Bronchial epithelial cell (primary cell): ENCODE data around the gene CMAS. TPM values are rescaled to one million over a fixed set of nuclear protein-coding genes. Genes with fewer than 3 reads are reported as not detected.
A peak's percentile ranks its signal among the peaks of the same experiment; 100 is the strongest.
"Not testable (repeated sequence)": the region's sequence is repeated elsewhere in the genome, so short reads cannot be mapped to it uniquely, and the experiment has no call there.

Source experiments
- DNase-seq: peaks from one replicate; pipeline ENCODE4 v3.0.0-alpha.2; 2010; ENCODE audit warnings: low read depth
- FAIRE-seq: peaks from 2 replicates; lab custom pipeline; 2011; peaks lifted over from hg19 to GRCh38; lab: Jason Lieb, UNC
- H3K27me3 ChIP-seq: 2 replicates; pipeline ENCODE4 v1.5.1; 2011; ENCODE audit warnings: low read length; ENCODE audit not compliant: control insufficient read depth, insufficient read depth
- H3K36me3 ChIP-seq: 2 replicates; pipeline ENCODE4 v1.5.1; 2011; ENCODE audit warnings: low read length; ENCODE audit not compliant: control insufficient read depth, insufficient read depth
- H3K4me3 ChIP-seq: 2 replicates; pipeline ENCODE4 v1.5.1; 2011; ENCODE audit warnings: mild to moderate bottlenecking, low read depth, low read length, control low read depth
- total RNA-seq: library from RNA; depleted of rRNA; stranded (reverse); fragments of >200 nt; gene quantifications from 2 replicates; pipeline ENCODE4 v1.2.1, GENCODE V29; 2014
- TF ChIP-seq, protein P1 (sequence below): IDR thresholded peaks from 2 replicates; pipeline ENCODE4 v1.5.1; 2011; ENCODE audit warnings: mild to moderate bottlenecking, moderate library complexity, low read length, control low read depth, inconsistent platforms; ENCODE audit not compliant: insufficient read depth, severe bottlenecking

Gene CMAS
- total RNA-seq, 1 donor from 2014 or later, result 26.6 TPM

DNA sequence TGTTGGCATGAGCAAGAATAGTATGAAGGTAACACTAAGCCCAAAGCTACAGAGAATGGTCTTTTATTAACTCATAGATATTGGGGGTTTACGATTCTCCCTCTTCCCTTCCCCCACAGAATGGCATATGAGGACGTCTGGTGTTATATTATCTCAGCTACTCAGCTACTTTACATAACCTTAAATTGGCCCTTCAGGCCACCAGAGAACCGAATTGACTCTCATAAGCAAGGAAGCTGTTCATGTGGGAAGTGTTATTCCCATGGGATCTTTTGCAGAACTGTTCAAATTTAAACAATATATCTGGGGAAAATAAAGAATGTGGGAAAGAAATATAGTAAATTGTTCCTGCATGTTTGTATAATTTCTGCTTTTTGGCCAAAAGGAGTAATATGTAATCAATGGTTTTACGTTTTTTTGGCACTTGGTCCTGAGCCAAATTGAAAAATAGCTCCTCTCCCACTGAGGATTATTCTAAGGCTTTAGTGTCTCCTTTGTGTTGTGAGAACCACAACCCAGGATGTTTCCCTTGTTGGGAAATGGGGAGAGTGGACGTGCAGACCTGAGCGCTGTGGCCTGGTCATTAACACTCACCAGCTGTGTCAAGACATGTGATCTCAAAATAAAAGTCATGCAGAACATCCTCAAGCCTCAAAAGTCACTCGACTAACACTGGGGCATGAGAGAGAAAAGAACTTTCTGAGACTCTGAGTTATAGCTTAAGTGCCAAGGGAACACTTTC, 31.8 kb upstream of the CMAS start:
- TF ChIP-seq, protein P1, sequence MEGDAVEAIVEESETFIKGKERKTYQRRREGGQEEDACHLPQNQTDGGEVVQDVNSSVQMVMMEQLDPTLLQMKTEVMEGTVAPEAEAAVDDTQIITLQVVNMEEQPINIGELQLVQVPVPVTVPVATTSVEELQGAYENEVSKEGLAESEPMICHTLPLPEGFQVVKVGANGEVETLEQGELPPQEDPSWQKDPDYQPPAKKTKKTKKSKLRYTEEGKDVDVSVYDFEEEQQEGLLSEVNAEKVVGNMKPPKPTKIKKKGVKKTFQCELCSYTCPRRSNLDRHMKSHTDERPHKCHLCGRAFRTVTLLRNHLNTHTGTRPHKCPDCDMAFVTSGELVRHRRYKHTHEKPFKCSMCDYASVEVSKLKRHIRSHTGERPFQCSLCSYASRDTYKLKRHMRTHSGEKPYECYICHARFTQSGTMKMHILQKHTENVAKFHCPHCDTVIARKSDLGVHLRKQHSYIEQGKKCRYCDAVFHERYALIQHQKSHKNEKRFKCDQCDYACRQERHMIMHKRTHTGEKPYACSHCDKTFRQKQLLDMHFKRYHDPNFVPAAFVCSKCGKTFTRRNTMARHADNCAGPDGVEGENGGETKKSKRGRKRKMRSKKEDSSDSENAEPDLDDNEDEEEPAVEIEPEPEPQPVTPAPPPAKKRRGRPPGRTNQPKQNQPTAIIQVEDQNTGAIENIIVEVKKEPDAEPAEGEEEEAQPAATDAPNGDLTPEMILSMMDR, result no peak
- FAIRE-seq, result no peak
- Histone ChIP-seq H3K27me3 (no peaks in the 10 kb centered on the region), H3K4me3 (no peak overlapping the region), H3K36me3 (no peaks in the 10 kb centered on the region)
- DNase-seq, result no peak

DNA sequence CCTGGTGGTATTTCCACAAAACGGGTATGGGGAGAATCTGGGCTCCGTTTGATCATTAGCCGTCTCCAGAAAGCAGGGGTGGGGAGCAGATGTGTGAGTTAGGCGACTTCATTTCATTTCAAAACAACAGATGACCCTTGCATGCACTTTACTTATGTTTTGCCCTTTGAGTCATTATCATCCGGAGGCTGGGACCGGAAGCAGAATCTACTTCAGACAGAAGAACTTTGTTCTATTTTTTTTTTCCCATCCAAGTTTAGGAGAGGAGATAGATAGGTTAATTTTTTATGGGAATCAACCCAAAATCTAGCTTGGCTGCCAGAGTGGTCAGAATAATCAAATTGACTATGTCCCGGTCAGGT, 31.3 kb upstream of the CMAS start:
- FAIRE-seq (no peak), DNase-seq (no peak)
- TF ChIP-seq, protein P1, result no peak
- H3K36me3 ChIP-seq, result no peaks in the 10 kb centered on the region
- H3K27me3 ChIP-seq, result no peaks in the 10 kb centered on the region
- H3K4me3 ChIP-seq, result no peak overlapping the region

DNA sequence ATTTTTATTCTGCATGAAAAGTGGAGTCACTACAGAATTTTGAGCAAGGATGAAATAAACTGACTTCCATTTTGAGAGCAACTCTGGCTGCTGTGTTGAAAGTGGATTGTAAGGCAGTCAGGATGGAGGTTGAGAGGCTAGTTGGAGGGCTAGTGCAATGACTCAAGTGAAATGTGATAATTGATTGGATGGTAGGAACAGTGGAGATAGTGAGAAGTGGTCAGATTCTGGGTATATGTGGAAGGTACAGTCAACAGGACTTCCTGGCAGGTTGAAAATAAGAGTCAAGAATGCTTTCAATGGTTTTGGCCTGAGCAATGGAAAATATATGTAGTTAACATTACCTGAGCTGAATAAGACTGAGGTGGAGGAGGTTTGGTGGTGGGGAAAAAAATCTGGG, 29.0 kb upstream of the CMAS start:
- no peak for FAIRE-seq
- H3K36me3 ChIP-seq, result no peaks in the 10 kb centered on the region
- TF ChIP-seq, protein P1, result no peak

DNA sequence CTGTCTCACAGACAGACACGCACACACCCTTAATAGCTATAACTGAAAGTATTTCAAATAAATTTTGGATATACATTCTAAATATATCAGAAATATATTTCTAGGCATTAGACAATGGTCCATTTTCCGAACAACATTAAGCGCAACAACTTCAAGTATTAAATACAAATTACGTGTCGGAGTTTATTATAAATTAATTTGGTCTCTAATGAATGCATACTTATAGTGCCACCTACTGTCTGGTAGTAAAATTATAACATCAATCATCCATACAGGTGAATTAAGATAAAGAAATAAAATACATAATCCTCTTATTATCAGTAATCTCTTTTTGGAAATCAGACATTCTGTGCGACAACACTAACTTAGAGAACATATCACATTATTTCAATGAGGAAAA, 27.2 kb upstream of the CMAS start:
- Histone ChIP-seq H3K27me3 (no peaks in the 10 kb centered on the region), H3K4me3 (no peak overlapping the region), H3K36me3 (no peaks in the 10 kb centered on the region)
- DNase-seq (peak; percentile 33), FAIRE-seq (no peak)
- TF ChIP-seq, protein P1, result no peak

More for the DNA sequence above, 29.0 kb upstream of the CMAS start:
- no peak for DNase-seq
- Histone ChIP-seq H3K4me3 (no peak overlapping the region), H3K27me3 (no peaks in the 10 kb centered on the region)

DNA sequence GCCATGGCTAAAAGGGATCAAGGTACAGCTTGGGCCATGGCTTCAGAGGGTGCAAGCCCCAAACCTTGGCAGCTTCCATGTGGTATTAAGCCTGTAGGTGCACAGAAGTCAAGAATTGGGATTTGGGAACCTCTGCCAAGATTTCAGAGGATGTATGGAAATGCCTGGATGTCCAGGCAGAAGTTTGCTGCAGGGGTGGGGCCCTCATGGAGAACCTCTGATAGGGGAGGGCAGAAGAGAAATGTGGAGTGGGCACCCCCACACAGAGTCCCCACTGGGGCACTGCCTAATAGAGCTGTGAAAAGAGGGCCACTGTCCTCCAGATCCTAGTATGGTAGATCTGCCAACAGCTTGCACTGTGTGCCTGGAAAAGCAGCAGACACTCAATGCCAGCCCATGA, 22.5 kb upstream of the CMAS start:
- not testable (repeated sequence) for H3K36me3 ChIP-seq, H3K27me3 ChIP-seq, DNase-seq, FAIRE-seq, H3K4me3 ChIP-seq

DNA sequence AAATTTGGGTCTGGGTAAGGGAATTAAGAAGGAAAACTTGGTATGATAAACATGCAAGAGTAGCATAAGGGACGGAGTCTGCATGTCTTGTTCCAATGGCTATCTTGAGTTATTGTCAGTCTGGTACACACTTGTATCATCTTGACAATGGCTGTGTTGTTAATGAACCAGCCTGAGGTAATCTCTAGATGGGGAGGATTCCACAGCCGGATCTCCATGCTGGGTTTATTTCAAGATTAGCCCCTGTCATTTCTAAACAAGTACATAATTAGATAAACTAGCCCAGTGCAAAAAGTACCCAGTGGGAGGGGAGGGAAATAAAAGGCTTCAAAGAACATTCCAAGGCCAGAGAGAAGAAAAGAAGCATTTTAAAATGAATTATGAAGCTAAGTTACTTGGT, 16.5 kb upstream of the CMAS start:
- no peak for DNase-seq
- no peaks in the 10 kb centered on the region for H3K36me3 ChIP-seq
- FAIRE-seq, result no peak
- H3K27me3 ChIP-seq, result no peaks in the 10 kb centered on the region
- TF ChIP-seq, protein P1, result no peak
- no peak overlapping the region for H3K4me3 ChIP-seq
